ENCODE measurements around the gene ITGA8. TPM values are rescaled to one million over a fixed set of nuclear protein-coding genes. Genes with fewer than 3 reads are reported as not detected.

The ITGA8 gene
- total and polyA plus RNA-seq, 9 of the 15 experiments (the other 6 are each of a cell fraction or from before 2014, with no cell fraction given) = 0.01 to 0.07 (median 0.04) TPM; not detected in 5

DNA sequence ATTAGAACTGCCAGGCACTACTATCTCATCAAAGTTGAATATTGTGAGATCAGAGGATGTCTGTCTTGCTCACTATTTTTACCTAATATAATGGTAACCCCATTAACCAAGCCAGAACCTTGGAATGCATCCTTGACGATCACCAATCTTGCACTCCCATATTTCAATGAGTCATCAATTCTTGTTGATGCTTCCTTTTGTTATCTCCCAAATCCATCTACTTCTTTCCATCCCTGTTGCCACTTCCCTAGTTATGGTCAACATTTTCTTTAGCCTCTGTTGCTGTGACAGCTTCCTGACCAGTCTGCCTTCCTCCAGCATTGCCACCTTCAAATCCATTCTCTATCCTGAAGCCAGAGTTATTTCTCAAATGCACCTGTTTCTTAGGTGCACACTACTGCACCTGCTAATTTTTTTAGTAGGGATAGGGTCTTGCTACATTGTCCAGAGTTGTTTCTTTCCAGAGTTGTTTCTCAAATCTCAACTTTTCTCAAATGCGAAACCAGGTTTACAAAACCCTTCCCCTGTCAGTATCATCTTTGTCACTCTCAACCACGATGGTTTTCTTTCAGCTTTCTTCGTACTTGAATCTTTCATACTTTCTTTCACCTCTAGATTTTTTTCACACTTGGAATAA lies 15.7 kb downstream of the ITGA8 start (continued):
- TF ChIP-seq, protein P1, sequence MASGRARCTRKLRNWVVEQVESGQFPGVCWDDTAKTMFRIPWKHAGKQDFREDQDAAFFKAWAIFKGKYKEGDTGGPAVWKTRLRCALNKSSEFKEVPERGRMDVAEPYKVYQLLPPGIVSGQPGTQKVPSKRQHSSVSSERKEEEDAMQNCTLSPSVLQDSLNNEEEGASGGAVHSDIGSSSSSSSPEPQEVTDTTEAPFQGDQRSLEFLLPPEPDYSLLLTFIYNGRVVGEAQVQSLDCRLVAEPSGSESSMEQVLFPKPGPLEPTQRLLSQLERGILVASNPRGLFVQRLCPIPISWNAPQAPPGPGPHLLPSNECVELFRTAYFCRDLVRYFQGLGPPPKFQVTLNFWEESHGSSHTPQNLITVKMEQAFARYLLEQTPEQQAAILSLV (tag; IDR thresholded peaks at IDR 0.05) = no peak
- 0 out of 2 replicates have a peak, but pooled peaks have one; percentile 13 for TF ChIP-seq CBFA2T3 (IDR thresholded peaks at IDR 0.05)
- TF ChIP-seq SAFB2 (IDR thresholded peaks at IDR 0.05; ENCODE audit: borderline replicate concordance, low read depth, low read length, severe bottlenecking) = no peak
- TF ChIP-seq, protein P2, sequence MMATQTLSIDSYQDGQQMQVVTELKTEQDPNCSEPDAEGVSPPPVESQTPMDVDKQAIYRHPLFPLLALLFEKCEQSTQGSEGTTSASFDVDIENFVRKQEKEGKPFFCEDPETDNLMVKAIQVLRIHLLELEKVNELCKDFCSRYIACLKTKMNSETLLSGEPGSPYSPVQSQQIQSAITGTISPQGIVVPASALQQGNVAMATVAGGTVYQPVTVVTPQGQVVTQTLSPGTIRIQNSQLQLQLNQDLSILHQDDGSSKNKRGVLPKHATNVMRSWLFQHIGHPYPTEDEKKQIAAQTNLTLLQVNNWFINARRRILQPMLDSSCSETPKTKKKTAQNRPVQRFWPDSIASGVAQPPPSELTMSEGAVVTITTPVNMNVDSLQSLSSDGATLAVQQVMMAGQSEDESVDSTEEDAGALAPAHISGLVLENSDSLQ (IDR thresholded peaks at IDR 0.05) = no peak
- no peak for TF ChIP-seq NR2F6 (CRISPR knock-in tag; IDR thresholded peaks at IDR 0.05)
- peak; percentile 59 for TF ChIP-seq NFE2 (IDR thresholded peaks at IDR 0.05; ENCODE audit: low read depth)
- no peak for TF ChIP-seq MYC (IDR thresholded peaks at IDR 0.05; ENCODE audit: low read depth, low read length)
- TF ChIP-seq MYC (CRISPR knock-in tag; IDR thresholded peaks at IDR 0.05; ENCODE audit: borderline replicate concordance, low read depth) = 0 out of 2 replicates have a peak, but pooled peaks have one; percentile 11
- no peak; the same call in 1 of the 2 replicates for TF ChIP-seq GABPA (tag; conservative IDR thresholded peaks at IDR 0.05; ENCODE audit: low read depth)
- TF ChIP-seq ZBTB17 (CRISPR knock-in tag; IDR thresholded peaks at IDR 0.05) = no peak
- no peak for TF ChIP-seq RBM22 (IDR thresholded peaks at IDR 0.05; ENCODE audit: low read depth, low read length, poor library complexity, severe bottlenecking)
- TF ChIP-seq, protein P3, sequence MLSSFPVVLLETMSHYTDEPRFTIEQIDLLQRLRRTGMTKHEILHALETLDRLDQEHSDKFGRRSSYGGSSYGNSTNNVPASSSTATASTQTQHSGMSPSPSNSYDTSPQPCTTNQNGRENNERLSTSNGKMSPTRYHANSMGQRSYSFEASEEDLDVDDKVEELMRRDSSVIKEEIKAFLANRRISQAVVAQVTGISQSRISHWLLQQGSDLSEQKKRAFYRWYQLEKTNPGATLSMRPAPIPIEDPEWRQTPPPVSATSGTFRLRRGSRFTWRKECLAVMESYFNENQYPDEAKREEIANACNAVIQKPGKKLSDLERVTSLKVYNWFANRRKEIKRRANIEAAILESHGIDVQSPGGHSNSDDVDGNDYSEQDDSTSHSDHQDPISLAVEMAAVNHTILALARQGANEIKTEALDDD (IDR thresholded peaks at IDR 0.05) = peak; percentile 43; the same call in 1 of the 2 replicates
- no peak for TF ChIP-seq MECOM (CRISPR knock-in tag; IDR thresholded peaks at IDR 0.05)
- TF ChIP-seq FOSL1 (tag; conservative IDR thresholded peaks at IDR 0.05) = peak; percentile 89
- TF ChIP-seq ARID1B (IDR thresholded peaks at IDR 0.05) = peak; percentile 29; the same call in 1 of the 2 replicates
- TF ChIP-seq MYBL2 (IDR thresholded peaks at IDR 0.05; ENCODE audit: low read depth) = no peak
- no peak for TF ChIP-seq MYBL2 (CRISPR knock-in tag; IDR thresholded peaks at IDR 0.05; ENCODE audit: borderline replicate concordance)
- TF ChIP-seq TSC22D4 (tag; IDR thresholded peaks at IDR 0.05) = no peak
- no peak for TF ChIP-seq NEUROD1 (IDR thresholded peaks at IDR 0.05; ENCODE audit: borderline replicate concordance, low read depth, low read length, partially characterized antibody)
